ENCODE measurements around the gene AZGP1.
A peak's percentile ranks its signal among the peaks of the same experiment; 100 is the strongest.

The AZGP1 gene

GRCh38 chr7:99949645-99950228, 26.1 kb downstream of the AZGP1 start:
- DNase-seq, result no peak

- DNase-seq, result no peak
These were observed 28.2 kb downstream of the AZGP1 start for GRCh38 chr7:99947608-99948007.

GRCh38 chr7:99944497-99945070, 31.2 kb downstream of the AZGP1 start:
- no peak for DNase-seq

- peak; percentile 4 for DNase-seq
These were observed 32.0 kb downstream of the AZGP1 start for GRCh38 chr7:99943641-99944496.

- DNase-seq, result no peak
These were observed 37.5 kb downstream of the AZGP1 start for GRCh38 chr7:99938296-99938695.

- peak; percentile 24 for DNase-seq
These were observed 40.8 kb downstream of the AZGP1 start for GRCh38 chr7:99935009-99935408.

- no peak for DNase-seq
These were observed 45.5 kb downstream of the AZGP1 start for GRCh38 chr7:99930376-99930775.

GRCh38 chr7:99929730-99930053, 46.1 kb downstream of the AZGP1 start:
- no peak for DNase-seq

GRCh38 chr7:99928994-99929729, 46.7 kb downstream of the AZGP1 start, which contains the start of gene GJC3:
TSS of gene GJC3 (minus strand) at chr7:99929620. CDS start at chr7:99929620, 0 bp downstream.
- peak; percentile 73 for DNase-seq

GRCh38 chr7:99928188-99928587, 47.6 kb downstream of the AZGP1 start:
- DNase-seq, result no peak

GRCh38 chr7:99927536-99927935, 48.3 kb downstream of the AZGP1 start:
- no peak for DNase-seq

- no peak for DNase-seq
These were observed 49.5 kb downstream of the AZGP1 start for GRCh38 chr7:99926321-99926720.

GRCh38 chr7:99923200-99923599, 52.6 kb downstream of the AZGP1 start:
- DNase-seq, result no peak

GRCh38 chr7:99920149-99920548, 55.7 kb downstream of the AZGP1 start:
- DNase-seq, result no peak

- DNase-seq, result no peak
These were observed 56.1 kb downstream of the AZGP1 start for GRCh38 chr7:99919814-99920112.

- peak; percentile 92 for DNase-seq
These were observed 56.6 kb downstream of the AZGP1 start, which contains the start of gene TRIM4 for GRCh38 chr7:99918959-99919813. TSS of gene TRIM4 (minus strand) at chr7:99919530. CDS start at chr7:99919401, 129 bp downstream.
